OCI-LY1 (cell line): ENCODE results near the gene GMPPA.

Experiments used
- H2AFZ ChIP-seq: fragments of 200-600 bp; sonication (generic), shearing (Covaris generic); 2 replicates; pipeline ENCODE4 v1.6.0; 2014; ENCODE audit warnings: antibody characterized with exemption, mild to moderate bottlenecking, low read length
- H3F3A ChIP-seq: fragments of 200-600 bp; sonication (generic), shearing (Covaris generic); 2 replicates; pipeline ENCODE4 v1.6.0; 2014; ENCODE audit warnings: mild to moderate bottlenecking, antibody characterized with exemption, low read length, moderate library complexity; ENCODE audit not compliant: insufficient read depth
- H3K27ac ChIP-seq: fragments of 200-600 bp; sonication (generic); 2 replicates; pipeline ENCODE4 v1.5.1; 2014; ENCODE audit warnings: low read length, mixed run types, mild to moderate bottlenecking, low read depth; ENCODE audit not compliant: poor library complexity, severe bottlenecking
- H3K27me3 ChIP-seq: fragments of 200-600 bp; sonication (generic); 2 replicates; pipeline ENCODE4 v1.6.0; 2014; ENCODE audit warnings: antibody characterized with exemption, mild to moderate bottlenecking, low read length, moderate library complexity; ENCODE audit not compliant: insufficient read depth
- H3K36me3 ChIP-seq: fragments of 200-600 bp; sonication (generic); 2 replicates; pipeline ENCODE4 v1.6.1; 2014; ENCODE audit warnings: mild to moderate bottlenecking, antibody characterized with exemption, low read length, moderate library complexity, mixed read lengths; ENCODE audit not compliant: insufficient read depth
- H3K4me1 ChIP-seq: fragments of 200-600 bp; sonication (generic); 2 replicates; pipeline ENCODE4 v1.5.1; 2014; ENCODE audit warnings: mild to moderate bottlenecking, low read length, moderate library complexity; ENCODE audit not compliant: insufficient read depth, severe bottlenecking
- H3K4me2 ChIP-seq: fragments of 200-600 bp; sonication (generic), shearing (Covaris generic); 2 replicates; pipeline ENCODE4 v1.6.1; 2014; ENCODE audit warnings: low read length
- H3K4me3 ChIP-seq: fragments of 200-600 bp; sonication (generic); 2 replicates; pipeline ENCODE4 v1.5.1; 2014; ENCODE audit warnings: low read length, low read depth, mild to moderate bottlenecking, mixed read lengths; ENCODE audit not compliant: poor library complexity, severe bottlenecking
- H3K79me2 ChIP-seq: fragments of 200-600 bp; shearing (Covaris generic); 2 replicates; pipeline ENCODE4 v1.6.1; 2016; ENCODE audit warnings: mixed run types, low read length, mixed read lengths; ENCODE audit not compliant: insufficient read depth
- H3K9ac ChIP-seq: fragments of 200-600 bp; sonication (generic), shearing (Covaris generic); 2 replicates; pipeline ENCODE4 v1.6.1; 2014; ENCODE audit warnings: mild to moderate bottlenecking, low read length, mixed read lengths
- H3K9me2 ChIP-seq: fragments of 200-600 bp; sonication (generic), shearing (Covaris generic); 2 replicates; pipeline ENCODE4 v1.6.1; 2014; ENCODE audit warnings: low read depth, mild to moderate bottlenecking, low read length, mixed read lengths
- H3K9me3 ChIP-seq: fragments of 200-600 bp; shearing (Covaris generic); 2 replicates; pipeline ENCODE4 v1.6.1; 2014; ENCODE audit warnings: low read length, mixed read lengths
- H4K20me1 ChIP-seq: fragments of 200-600 bp; sonication (generic), shearing (Covaris generic); 2 replicates; pipeline ENCODE4 v1.6.0; 2016; ENCODE audit warnings: mild to moderate bottlenecking, low read length; ENCODE audit not compliant: insufficient read depth
- EZH2 ChIP-seq: fragments of 200-600 bp; sonication (generic), shearing (Covaris generic); IDR thresholded peaks from 2 replicates; pipeline ENCODE4 v1.8.0; 2017; ENCODE audit warnings: borderline replicate concordance, mixed run types, mild to moderate bottlenecking, antibody characterized with exemption, low read length, moderate library complexity, mixed read lengths
- TF ChIP-seq, protein P1 (sequence below): fragments of 200-600 bp; sonication (generic), shearing (Covaris generic); IDR thresholded peaks from 2 replicates; pipeline ENCODE4 v1.5.1; 2017; ENCODE audit warnings: mild to moderate bottlenecking, antibody characterized with exemption, low read length, moderate library complexity, mixed read lengths

The GMPPA gene

DNA sequence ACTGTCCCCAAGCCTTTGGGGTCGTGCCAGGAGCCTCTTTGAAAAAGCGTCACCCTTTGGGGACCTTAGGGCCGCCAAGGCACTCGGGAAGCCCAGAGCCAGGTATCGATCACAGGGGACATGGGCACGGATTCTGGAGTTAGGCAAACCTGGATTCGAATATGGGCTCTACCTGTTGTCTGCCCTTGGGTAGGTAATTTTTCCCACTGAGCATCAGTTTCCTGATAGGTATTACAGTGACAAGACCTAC is 54.4 kb downstream of the GMPPA start:
- H3K4me2 ChIP-seq = no peak overlapping the region
- no peaks in the 10 kb centered on the region for H3K9me2 ChIP-seq
- no peak overlapping the region for H3K9ac ChIP-seq
- no peak overlapping the region for H2AFZ ChIP-seq
- 0 out of 2 replicates have a peak, but pooled peaks cover 4% of the 10 kb centered on the region for H3K27me3 ChIP-seq
- TF ChIP-seq EZH2 = no peak
- TF ChIP-seq, protein P1, sequence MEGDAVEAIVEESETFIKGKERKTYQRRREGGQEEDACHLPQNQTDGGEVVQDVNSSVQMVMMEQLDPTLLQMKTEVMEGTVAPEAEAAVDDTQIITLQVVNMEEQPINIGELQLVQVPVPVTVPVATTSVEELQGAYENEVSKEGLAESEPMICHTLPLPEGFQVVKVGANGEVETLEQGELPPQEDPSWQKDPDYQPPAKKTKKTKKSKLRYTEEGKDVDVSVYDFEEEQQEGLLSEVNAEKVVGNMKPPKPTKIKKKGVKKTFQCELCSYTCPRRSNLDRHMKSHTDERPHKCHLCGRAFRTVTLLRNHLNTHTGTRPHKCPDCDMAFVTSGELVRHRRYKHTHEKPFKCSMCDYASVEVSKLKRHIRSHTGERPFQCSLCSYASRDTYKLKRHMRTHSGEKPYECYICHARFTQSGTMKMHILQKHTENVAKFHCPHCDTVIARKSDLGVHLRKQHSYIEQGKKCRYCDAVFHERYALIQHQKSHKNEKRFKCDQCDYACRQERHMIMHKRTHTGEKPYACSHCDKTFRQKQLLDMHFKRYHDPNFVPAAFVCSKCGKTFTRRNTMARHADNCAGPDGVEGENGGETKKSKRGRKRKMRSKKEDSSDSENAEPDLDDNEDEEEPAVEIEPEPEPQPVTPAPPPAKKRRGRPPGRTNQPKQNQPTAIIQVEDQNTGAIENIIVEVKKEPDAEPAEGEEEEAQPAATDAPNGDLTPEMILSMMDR = no peak
- H3K79me2 ChIP-seq = no peaks in the 10 kb centered on the region
- no peak overlapping the region for H3K4me3 ChIP-seq
- H3K27ac ChIP-seq = no peak overlapping the region
- H3K4me1 ChIP-seq = no peaks in the 10 kb centered on the region
- no peaks in the 10 kb centered on the region for H3K36me3 ChIP-seq
- H4K20me1 ChIP-seq = no peaks in the 10 kb centered on the region
- H3K9me3 ChIP-seq = no peaks in the 10 kb centered on the region
- H3F3A ChIP-seq = no peaks in the 10 kb centered on the region

DNA sequence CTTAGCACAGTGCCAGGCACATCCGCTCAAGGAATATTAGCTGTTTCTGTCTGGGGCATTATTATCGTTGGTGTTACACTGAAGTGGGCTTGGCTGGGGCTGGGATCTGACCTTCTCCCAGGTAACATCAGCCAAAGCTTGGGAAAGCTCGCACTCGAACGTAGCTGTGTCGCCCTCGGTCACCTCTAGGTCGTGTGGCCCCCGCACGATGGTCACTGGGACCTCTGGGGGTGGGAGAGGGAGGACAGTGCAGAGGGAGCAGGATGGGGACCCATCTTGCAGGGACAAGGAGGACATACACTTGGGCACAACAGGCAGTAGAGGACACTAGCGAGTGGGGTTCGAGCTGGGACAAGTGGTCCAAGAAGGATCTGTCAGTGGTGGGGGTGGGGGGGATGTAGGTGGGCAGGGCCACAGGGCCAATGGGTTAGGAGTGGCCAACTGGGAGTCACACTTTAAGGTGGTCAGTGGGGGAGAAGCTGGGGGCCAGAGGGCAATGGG is 54.8 kb downstream of the GMPPA start:
- Histone ChIP-seq H3K9me2 (no peaks in the 10 kb centered on the region), H3F3A (no peaks in the 10 kb centered on the region), H3K27ac (no peak overlapping the region), H2AFZ (no peak overlapping the region), H3K79me2 (no peaks in the 10 kb centered on the region), H3K9ac (no peak overlapping the region), H4K20me1 (no peaks in the 10 kb centered on the region), H3K4me3 (no peak overlapping the region), H3K4me2 (no peak overlapping the region), H3K27me3 (0 out of 2 replicates have a peak, but pooled peaks cover 4% of the 10 kb centered on the region), H3K4me1 (no peaks in the 10 kb centered on the region), H3K36me3 (no peaks in the 10 kb centered on the region), H3K9me3 (no peaks in the 10 kb centered on the region)
- no peak for TF ChIP-seq EZH2
- TF ChIP-seq, protein P1 = no peak

DNA sequence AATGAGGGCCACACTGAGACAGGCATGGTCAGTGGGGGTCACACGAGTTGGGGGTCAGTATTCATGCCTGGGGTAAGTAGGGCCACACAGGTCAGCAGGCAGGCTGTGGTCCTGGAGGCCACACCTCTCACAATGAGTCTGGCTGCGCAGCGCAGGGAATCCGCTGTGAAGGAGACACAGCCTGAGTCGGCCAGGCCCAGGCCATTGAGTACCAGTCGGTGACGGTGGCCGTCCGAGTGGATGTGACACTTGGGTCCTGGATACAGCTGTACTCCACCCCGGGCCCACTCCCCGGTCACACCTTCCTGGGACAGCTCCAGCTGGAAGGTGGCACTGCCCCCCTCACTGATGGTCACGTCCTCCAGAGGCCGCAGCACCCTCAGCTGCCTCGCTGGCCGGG is 55.7 kb downstream of the GMPPA start:
- H3K9me3 ChIP-seq = no peaks in the 10 kb centered on the region
- H3K36me3 ChIP-seq = no peaks in the 10 kb centered on the region
- no peaks in the 10 kb centered on the region for H3F3A ChIP-seq
- H3K9ac ChIP-seq = no peak overlapping the region
- H3K79me2 ChIP-seq = no peaks in the 10 kb centered on the region
- H2AFZ ChIP-seq = no peak overlapping the region
- TF ChIP-seq, protein P1 = no peak
- no peak for TF ChIP-seq EZH2
- 0 out of 2 replicates have a peak, but pooled peaks cover 4% of the 10 kb centered on the region for H3K27me3 ChIP-seq
- no peak overlapping the region for H3K27ac ChIP-seq
- H4K20me1 ChIP-seq = no peaks in the 10 kb centered on the region
- H3K4me3 ChIP-seq = no peak overlapping the region
- H3K9me2 ChIP-seq = no peaks in the 10 kb centered on the region
- H3K4me2 ChIP-seq = no peak overlapping the region
- no peaks in the 10 kb centered on the region for H3K4me1 ChIP-seq
